ENCODE results near the gene C9orf152. TPM values are rescaled to one million over a fixed set of nuclear protein-coding genes. Genes with fewer than 3 reads are reported as not detected.

Gene C9orf152
- total RNA-seq, 1 donor from 2014 or later: not detected

DNA sequence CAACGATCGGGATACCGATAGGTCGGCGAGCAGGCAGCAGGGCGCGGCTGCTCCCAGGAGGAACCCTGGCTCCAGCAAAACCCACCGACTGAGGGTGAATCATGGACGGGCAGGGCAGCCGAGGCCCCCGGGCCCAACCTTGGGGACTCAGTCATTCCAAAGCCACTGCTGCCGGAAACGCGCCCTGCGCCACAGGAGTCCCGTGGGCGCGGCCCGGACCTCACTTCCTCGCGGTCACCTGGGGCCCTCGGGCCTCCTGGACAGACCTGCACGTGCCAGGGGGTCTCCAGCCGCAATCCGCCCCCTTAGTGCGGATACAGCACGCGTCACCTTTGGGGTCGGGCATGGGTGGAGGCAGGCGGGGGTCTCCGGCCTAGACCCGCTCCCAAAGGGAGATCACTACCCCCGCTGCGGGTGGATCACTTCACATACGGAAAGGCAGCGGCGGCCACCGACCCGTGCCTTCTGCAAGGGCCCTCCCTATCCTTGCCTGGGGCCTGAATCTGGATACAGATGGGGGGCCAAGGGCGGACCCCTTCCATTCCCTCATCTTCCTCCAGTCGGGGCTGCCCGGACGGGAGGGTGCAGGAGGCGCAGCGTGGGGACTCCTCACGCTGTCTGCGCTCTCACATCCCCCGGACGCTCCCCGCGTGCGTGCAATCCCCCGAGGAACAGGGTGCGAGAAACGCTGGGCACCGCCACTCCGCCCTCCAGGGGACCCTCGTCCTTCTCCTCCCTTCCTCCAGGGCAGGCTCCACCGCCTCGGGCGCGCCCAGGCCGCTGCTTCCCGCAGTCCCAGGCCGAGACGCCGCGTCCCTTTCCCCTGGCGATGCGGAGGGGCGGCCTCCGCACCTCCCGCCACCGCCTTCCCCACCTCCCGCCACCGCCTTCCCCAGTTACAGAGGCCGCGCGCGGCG lies 47.8 kb upstream of the C9orf152 start:
- peak overlapping the region; percentile 98 for H2AFZ ChIP-seq (replicated peaks)
- no peaks in the 10 kb centered on the region for H3K27me3 ChIP-seq
- H3K27me3 Mint-ChIP-seq (ENCODE audit: insufficient read depth, low read depth): peaks cover 2% of the 10 kb centered on the region
- H3K9me3 Mint-ChIP-seq: peaks cover 2% of the 10 kb centered on the region
- peak overlapping the region; percentile 62 for H3K27ac ChIP-seq
- DNase-seq (ENCODE audit: low spot score): peak; percentile 50
- H3K4me1 ChIP-seq: peaks cover 17% of the 10 kb centered on the region
- H3F3A ChIP-seq (ENCODE audit: low read depth): peaks cover 16% of the 10 kb centered on the region
- peak overlapping the region; percentile 98 for H3K4me3 Mint-ChIP-seq
- H3K9ac ChIP-seq: peak overlapping the region; percentile 70
- peaks cover 56% of the 10 kb centered on the region for H3K79me2 ChIP-seq (ENCODE audit: low read depth)
- H3K36me3 Mint-ChIP-seq: peaks cover 3% of the 10 kb centered on the region
- H4K20me1 ChIP-seq (ENCODE audit: low read depth): peaks cover 48% of the 10 kb centered on the region
- TF ChIP-seq EZH2phosphoT487 (IDR thresholded peaks at IDR 0.05): peak; percentile 11
- no peak for TF ChIP-seq EZH2 (IDR thresholded peaks at IDR 0.05)
- peaks cover 31% of the 10 kb centered on the region for H3K4me1 Mint-ChIP-seq
- peak overlapping the region; percentile 88 for H3K4me2 ChIP-seq
- H3K4me3 ChIP-seq: peak overlapping the region; percentile 99
- H3K36me3 ChIP-seq: no peaks in the 10 kb centered on the region
- no peaks in the 10 kb centered on the region for H3K9me3 ChIP-seq (ENCODE audit: low read depth)
- peak overlapping the region; percentile 87 for H3K27ac Mint-ChIP-seq

DNA sequence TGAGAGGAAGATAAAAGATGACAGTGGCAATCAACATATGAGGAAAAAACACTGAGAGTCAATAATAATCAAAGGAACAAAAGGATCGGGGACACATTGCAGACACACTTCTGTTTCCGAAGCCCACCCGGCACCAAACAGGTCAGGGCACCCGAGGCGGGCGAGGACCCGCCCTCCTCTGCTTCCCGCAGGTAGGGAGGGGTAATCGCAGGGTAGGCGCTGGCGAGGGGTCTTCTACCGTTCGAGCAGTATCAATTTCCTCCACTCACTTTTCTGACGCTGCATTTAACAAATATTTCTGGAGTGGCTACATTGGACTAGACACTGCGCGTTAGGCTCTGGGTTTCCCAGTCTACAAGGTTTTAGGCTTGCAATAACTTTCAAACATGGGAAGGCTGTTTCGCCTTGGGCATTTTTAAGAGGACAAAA lies 47.1 kb upstream of the C9orf152 start:
- H3K27me3 ChIP-seq: no peaks in the 10 kb centered on the region
- peaks cover 2% of the 10 kb centered on the region for H3K9me3 Mint-ChIP-seq
- peaks cover 63% of the 10 kb centered on the region for H3K79me2 ChIP-seq (ENCODE audit: low read depth)
- H3K9ac ChIP-seq: peak overlapping the region; percentile 70
- peak overlapping the region; percentile 98 for H3K4me3 Mint-ChIP-seq
- DNase-seq (ENCODE audit: low spot score): peak; percentile 45
- peaks cover 16% of the 10 kb centered on the region for H3F3A ChIP-seq (ENCODE audit: low read depth)
- TF ChIP-seq, protein P1, sequence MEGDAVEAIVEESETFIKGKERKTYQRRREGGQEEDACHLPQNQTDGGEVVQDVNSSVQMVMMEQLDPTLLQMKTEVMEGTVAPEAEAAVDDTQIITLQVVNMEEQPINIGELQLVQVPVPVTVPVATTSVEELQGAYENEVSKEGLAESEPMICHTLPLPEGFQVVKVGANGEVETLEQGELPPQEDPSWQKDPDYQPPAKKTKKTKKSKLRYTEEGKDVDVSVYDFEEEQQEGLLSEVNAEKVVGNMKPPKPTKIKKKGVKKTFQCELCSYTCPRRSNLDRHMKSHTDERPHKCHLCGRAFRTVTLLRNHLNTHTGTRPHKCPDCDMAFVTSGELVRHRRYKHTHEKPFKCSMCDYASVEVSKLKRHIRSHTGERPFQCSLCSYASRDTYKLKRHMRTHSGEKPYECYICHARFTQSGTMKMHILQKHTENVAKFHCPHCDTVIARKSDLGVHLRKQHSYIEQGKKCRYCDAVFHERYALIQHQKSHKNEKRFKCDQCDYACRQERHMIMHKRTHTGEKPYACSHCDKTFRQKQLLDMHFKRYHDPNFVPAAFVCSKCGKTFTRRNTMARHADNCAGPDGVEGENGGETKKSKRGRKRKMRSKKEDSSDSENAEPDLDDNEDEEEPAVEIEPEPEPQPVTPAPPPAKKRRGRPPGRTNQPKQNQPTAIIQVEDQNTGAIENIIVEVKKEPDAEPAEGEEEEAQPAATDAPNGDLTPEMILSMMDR (IDR thresholded peaks at IDR 0.05): no peak
- TF ChIP-seq EZH2 (IDR thresholded peaks at IDR 0.05) (no peak), EZH2phosphoT487 (IDR thresholded peaks at IDR 0.05) (no peak)
- no peak overlapping the region for H3K27ac ChIP-seq
- H3K4me3 ChIP-seq: peak overlapping the region; percentile 99
- peaks cover 2% of the 10 kb centered on the region for H3K27me3 Mint-ChIP-seq (ENCODE audit: insufficient read depth, low read depth)
- peaks cover 6% of the 10 kb centered on the region for H3K36me3 Mint-ChIP-seq
- H4K20me1 ChIP-seq (ENCODE audit: low read depth): peaks cover 50% of the 10 kb centered on the region
- peaks cover 17% of the 10 kb centered on the region for H3K4me1 ChIP-seq
- peak overlapping the region; percentile 88 for H3K4me2 ChIP-seq
- peaks cover 3% of the 10 kb centered on the region for H3K36me3 ChIP-seq
- no peaks in the 10 kb centered on the region for H3K9me3 ChIP-seq (ENCODE audit: low read depth)
- peak overlapping the region; percentile 13 for H3K27ac Mint-ChIP-seq
- H3K4me1 Mint-ChIP-seq: peaks cover 31% of the 10 kb centered on the region
- H2AFZ ChIP-seq (replicated peaks): peak overlapping the region; percentile 98

DNA sequence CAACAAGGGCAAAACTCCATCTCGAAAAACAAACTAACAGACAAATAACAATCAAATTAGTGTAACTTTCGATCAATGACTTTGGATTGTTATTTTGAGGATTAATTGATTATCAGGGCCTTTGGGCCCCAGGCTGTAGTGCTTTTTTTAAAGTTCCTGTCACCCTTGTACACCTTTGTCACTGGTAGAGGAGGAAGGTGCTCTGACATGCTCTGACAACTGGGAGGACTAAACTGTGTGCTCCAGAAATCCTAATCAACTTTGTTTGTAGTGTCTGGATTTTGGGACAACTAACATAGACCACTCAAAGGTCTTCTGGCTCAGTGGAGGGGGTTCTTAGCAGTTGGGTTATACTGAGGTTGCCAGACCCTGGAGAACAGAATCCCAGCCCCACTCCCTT lies 46.5 kb upstream of the C9orf152 start:
- Mint-ChIP-seq H3K4me1 (peaks cover 31% of the 10 kb centered on the region), H3K27ac (no peak overlapping the region), H3K4me3 (peak overlapping the region; percentile 98), H3K36me3 (peaks cover 7% of the 10 kb centered on the region), H3K9me3 (peaks cover 2% of the 10 kb centered on the region), H3K27me3 (ENCODE audit: insufficient read depth, low read depth) (peaks cover 2% of the 10 kb centered on the region)
- peaks cover 17% of the 10 kb centered on the region for H3K4me1 ChIP-seq
- peak overlapping the region; percentile 88 for H3K4me2 ChIP-seq
- H3K4me3 ChIP-seq: peak overlapping the region; percentile 99
- H3K9ac ChIP-seq: no peak overlapping the region
- no peak overlapping the region for H2AFZ ChIP-seq (replicated peaks)
- H3K79me2 ChIP-seq (ENCODE audit: low read depth): peaks cover 68% of the 10 kb centered on the region
- H4K20me1 ChIP-seq (ENCODE audit: low read depth): peaks cover 50% of the 10 kb centered on the region
- no peaks in the 10 kb centered on the region for H3K27me3 ChIP-seq
- TF ChIP-seq, protein P1 (IDR thresholded peaks at IDR 0.05): no peak
- no peak for TF ChIP-seq EZH2 (IDR thresholded peaks at IDR 0.05)
- no peak for TF ChIP-seq EZH2phosphoT487 (IDR thresholded peaks at IDR 0.05)
- H3K27ac ChIP-seq: no peak overlapping the region
- H3K9me3 ChIP-seq (ENCODE audit: low read depth): no peaks in the 10 kb centered on the region
- peaks cover 3% of the 10 kb centered on the region for H3K36me3 ChIP-seq
- no peak for DNase-seq (ENCODE audit: low spot score)
- peaks cover 16% of the 10 kb centered on the region for H3F3A ChIP-seq (ENCODE audit: low read depth)
